RWPE1 (cell line): ENCODE measurements around the gene CDK9.

Experiments used
- CTCF ChIA-PET: fragments of 350-600 bp; sonication (Branson Sonifier 250); formaldehyde crosslinking; extraction: SDS; loops from one replicate; lab custom pipeline; 2021; lab: Yijun Ruan, JAX
- POLR2A ChIA-PET: fragments of 400-600 bp; formaldehyde crosslinking; extraction: SDS; loops from one replicate; lab custom pipeline; 2020; ENCODE audit warnings: antibody characterized with exemption; ENCODE audit not compliant: low non-redundant PET; lab: Yijun Ruan, JAX
- DNase-seq: peaks from one replicate; pipeline ENCODE4 v3.0.0; 2012; ENCODE audit warnings: low spot score
- H3K27ac ChIP-seq: fragments of 450-650 bp; 2 replicates; pipeline ENCODE4 v1.5.1; 2017
- CTCF ChIP-seq: fragments of 450-650 bp; conservative IDR thresholded peaks from 2 replicates; pipeline ENCODE4 v1.5.1; 2017; ENCODE audit warnings: low read depth, mild to moderate bottlenecking

CDK9 gene

GRCh38 chr9:127785933-127786772 is at the start of gene CDK9:
Gene CDK9 (plus strand): TSS chr9:127786034. CDS start chr9:127786149, 115 bp downstream.
- ChIA-PET CTCF (interaction anchor here (0.7 to 2.5 kb wide), 14 partner anchors 15 to 173 kb away, joined by 3 to 18 read pairs (median 4); partner anchors contain the start of gene TOR2A), POLR2A (interaction anchor here (0.5 to 1.6 kb wide), 5 partner anchors 13 to 99 kb away, joined by 3 to 8 read pairs (median 3); partner anchors contain the start of gene TOR2A)
- peak; percentile 99 for DNase-seq
- peak within 1 kb of the TSS; percentile 93 for H3K27ac ChIP-seq
- no peak for TF ChIP-seq CTCF

- TF ChIP-seq CTCF, result no peak
- no peak for DNase-seq
- ChIA-PET POLR2A (interaction anchor here (0.7 kb wide), 1 partner anchor 88 kb away, joined by 3 read pairs; no protein-coding TSS in a partner anchor), CTCF (interaction anchor here (2.2 kb wide), 1 partner anchor 131 kb away, joined by 9 read pairs; no protein-coding TSS in a partner anchor)
- H3K27ac ChIP-seq, result peak overlapping the region; percentile 98
Measured at GRCh38 chr9:127738666-127739065, 47.2 kb upstream of the CDK9 start.

- H3K27ac ChIP-seq, result peak overlapping the region; percentile 98
- POLR2A ChIA-PET, result interaction anchor here (1.6 kb wide), 2 partner anchors 31 to 46 kb away, joined by 5 to 8 read pairs; partner anchors contain the start of gene CDK9
- DNase-seq, result no peak
- TF ChIP-seq CTCF, result no peak
- CTCF ChIA-PET, result interaction anchor here (0.5 to 2.2 kb wide), 6 partner anchors 27 to 137 kb away, joined by 3 to 9 read pairs (median 4); partner anchors contain the start of gene CDK9
Measured at GRCh38 chr9:127739614-127740330, 46.1 kb upstream of the CDK9 start.

GRCh38 chr9:127741831-127742434 is 43.9 kb upstream of the CDK9 start:
- no peak for TF ChIP-seq CTCF
- peak overlapping the region; percentile 98 for H3K27ac ChIP-seq
- ChIA-PET POLR2A (no interaction called here), CTCF (interaction anchor here (0.6 kb wide), 1 partner anchor 60 kb away, joined by 4 read pairs; no protein-coding TSS in a partner anchor)
- DNase-seq, result no peak

- peak overlapping the region; percentile 98 for H3K27ac ChIP-seq
- POLR2A ChIA-PET, result no interaction called here
- DNase-seq, result peak; percentile 71
Measured at GRCh38 chr9:127742435-127743088, 43.3 kb upstream of the CDK9 start.

More at GRCh38 chr9:127742435-127743088, 43.3 kb upstream of the CDK9 start:
- CTCF ChIA-PET, result interaction anchor here (0.6 to 1.1 kb wide), 2 partner anchors 8 to 43 kb away, joined by 3 to 9 read pairs; partner anchors contain the start of genes CDK9 and TOR2A
- TF ChIP-seq CTCF, result no peak
